Keratinocyte (primary cell): ENCODE measurements around the gene PSMA4. TPM values are rescaled to one million over a fixed set of nuclear protein-coding genes. Genes with fewer than 3 reads are reported as not detected.

Experiments used
- DNase-seq: peaks from one replicate; pipeline ENCODE4 v3.0.0-alpha.2; 2011; ENCODE audit warnings: low read depth, missing footprints, low spot score
- FAIRE-seq: peaks from 2 replicates; lab custom pipeline; 2011; peaks lifted over from hg19 to GRCh38; lab: Jason Lieb, UNC
- H2AFZ ChIP-seq: 2 replicates; pipeline ENCODE4 v1.6.0; 2012; ENCODE audit warnings: low read length, control low read depth, inconsistent platforms; ENCODE audit not compliant: control insufficient read depth
- H3K27ac ChIP-seq: 2 replicates; pipeline ENCODE4 v1.5.1; 2011; ENCODE audit warnings: low read length; ENCODE audit not compliant: control insufficient read depth, insufficient read depth
- H3K27me3 ChIP-seq: 3 replicates; pipeline ENCODE4 v1.6.0; 2011; ENCODE audit warnings: low read length; ENCODE audit not compliant: control insufficient read depth, insufficient read depth; ENCODE audit errors: extremely low read depth
- H3K36me3 ChIP-seq, 2 experiments: 2 replicates in 1 of 2; 3 replicates in 1 of 2; pipeline ENCODE4 v1.5.1; 2011; ENCODE audit warnings: low read length in 2 of 2, mild to moderate bottlenecking in 1 of 2; ENCODE audit not compliant: control insufficient read depth in 2 of 2, insufficient read depth in 2 of 2; ENCODE audit errors: extremely low read depth in 1 of 2
- H3K4me1 ChIP-seq: 3 replicates; pipeline ENCODE4 v1.5.1; 2011; ENCODE audit warnings: low read length; ENCODE audit not compliant: control insufficient read depth, insufficient read depth; ENCODE audit errors: extremely low read depth
- H3K4me2 ChIP-seq: 3 replicates; pipeline ENCODE4 v1.6.0; 2011; ENCODE audit warnings: low read depth, low read length; ENCODE audit not compliant: control insufficient read depth, insufficient read depth; ENCODE audit errors: extremely low read depth
- H3K4me3 ChIP-seq, 3 experiments: fragments of 200-600 bp in 1 of 3; sonication (generic) in 1 of 3; 2 replicates in 2 of 3; 3 replicates in 1 of 3; pipeline ENCODE4 v1.5.1; 2011 to 2016; ENCODE audit warnings: low read length in 3 of 3, mild to moderate bottlenecking in 3 of 3, control low read depth in 2 of 3, inconsistent platforms in 1 of 3, low read depth in 1 of 3, mixed read lengths in 1 of 3, mixed run types in 1 of 3, moderate library complexity in 1 of 3; ENCODE audit not compliant: control insufficient read depth in 2 of 3, insufficient read depth in 2 of 3; ENCODE audit errors: extremely low read depth in 1 of 3
- H3K79me2 ChIP-seq: 2 replicates; pipeline ENCODE4 v1.6.0; 2012; ENCODE audit warnings: low read length; ENCODE audit not compliant: control insufficient read depth, insufficient read depth
- H3K9ac ChIP-seq: 3 replicates; pipeline ENCODE4 v1.6.0; 2011; ENCODE audit warnings: low read length; ENCODE audit not compliant: control insufficient read depth, insufficient read depth; ENCODE audit errors: extremely low read depth
- H3K9me1 ChIP-seq: 3 replicates; pipeline ENCODE4 v1.6.0; 2011; ENCODE audit warnings: low read length; ENCODE audit not compliant: control insufficient read depth, insufficient read depth; ENCODE audit errors: extremely low read depth
- H3K9me3 ChIP-seq: 2 replicates; pipeline ENCODE4 v1.5.1; 2012; ENCODE audit warnings: low read depth, low read length; ENCODE audit not compliant: control insufficient read depth
- H4K20me1 ChIP-seq: 3 replicates; pipeline ENCODE4 v1.6.0; 2011; ENCODE audit warnings: low read length; ENCODE audit not compliant: control insufficient read depth, insufficient read depth; ENCODE audit errors: extremely low read depth
- CTCF ChIP-seq, 3 experiments: IDR thresholded peaks in 1 of 3; conservative IDR thresholded peaks in 1 of 3; optimal IDR thresholded peaks in 1 of 3; 2 replicates in 2 of 3; 3 replicates in 1 of 3; pipeline versions ENCODE3 to v1.5.1; 2011; ENCODE audit warnings: low read length in 3 of 3, mild to moderate bottlenecking in 3 of 3, moderate library complexity in 2 of 3, control low read depth in 1 of 3, inconsistent platforms in 1 of 3; ENCODE audit not compliant: insufficient read depth in 2 of 3; ENCODE audit errors: extremely low read depth in 1 of 3
- EZH2 ChIP-seq: IDR thresholded peaks from one replicate; pipeline ENCODE4 v1.6.1; 2012; ENCODE audit warnings: inconsistent platforms, mild to moderate bottlenecking, low read length, moderate library complexity
- dilution Hi-C: fragments of 300-500 bp; cut with MboI; formaldehyde crosslinking; loops from one replicate; pipeline ENCODE4 v1.7.0; 2020; ENCODE audit warnings: low sequenced_read_pairs; ENCODE audit not compliant: extremely low pct_ligation_motif_present
- polyA plus RNA-seq, 5 experiments: library from polyadenylated mRNA; depleted of rRNA in 3 of 5; stranded (reverse) in 3 of 5; stranded (forward) in 1 of 5; unstranded in 1 of 5; fragments of >200 nt; gene quantifications; 1 replicate in 1 of 5; 2 replicates in 3 of 5; 3 replicates in 1 of 5; pipeline versions ENCODE4 v1.2.1 to v1.2.3, GENCODE V29; 2011 to 2012; ENCODE audit warnings: missing spikeins in 2 of 5, low read depth in 1 of 5, low replicate concordance in 1 of 5

The PSMA4 gene
- polyA plus RNA-seq, 1 donor (not counting 4 experiments of a cell fraction or from before 2014, with no cell fraction given), result 432 TPM

- Histone ChIP-seq H3K4me1 (no peaks in the 10 kb centered on the region), H3K9ac (no peak overlapping the region), H3K9me1 (no peaks in the 10 kb centered on the region), H4K20me1 (no peaks in the 10 kb centered on the region), H3K27ac (no peak overlapping the region), H3K4me2 (no peak overlapping the region), H3K27me3 (no peaks in the 10 kb centered on the region), H3K9me3 (no peaks in the 10 kb centered on the region), H3K4me3 (no peak overlapping the region), H3K36me3 (peaks cover 12 to 17% of the 10 kb centered on the region in 2 experiments), H2AFZ (no peak overlapping the region), H3K79me2 (no peaks in the 10 kb centered on the region)
- no peak for FAIRE-seq
- dilution Hi-C loops, result no loop called here
- TF ChIP-seq CTCF (optimal IDR thresholded peaks at IDR 0.05 in 1 of 3, IDR thresholded peaks at IDR 0.05 in 1 of 3, conservative IDR thresholded peaks at IDR 0.05 in 1 of 3; ENCODE audit: extremely low read depth in 1 of 3, insufficient read depth in 2 of 3, low read length in 3 of 3), result no peak
- no peak for TF ChIP-seq EZH2
- DNase-seq, result no peak
Observed at GRCh38 chr15:78550815-78551214, 10.6 kb downstream of the PSMA4 start.

- Histone ChIP-seq H3K4me2 (no peak overlapping the region), H3K27me3 (no peaks in the 10 kb centered on the region), H3K9ac (no peak overlapping the region), H4K20me1 (no peaks in the 10 kb centered on the region), H3K27ac (no peak overlapping the region), H3K4me1 (no peaks in the 10 kb centered on the region), H3K9me1 (no peaks in the 10 kb centered on the region), H3K4me3 (no peak overlapping the region), H3K9me3 (no peaks in the 10 kb centered on the region), H3K36me3 (peaks cover 12% of the 10 kb centered on the region in 2 experiments), H3K79me2 (no peaks in the 10 kb centered on the region), H2AFZ (no peak overlapping the region)
- dilution Hi-C loops, result no loop called here
- FAIRE-seq, result no peak
- DNase-seq, result no peak
- TF ChIP-seq EZH2 (no peak), CTCF (optimal IDR thresholded peaks at IDR 0.05 in 1 of 3, IDR thresholded peaks at IDR 0.05 in 1 of 3, conservative IDR thresholded peaks at IDR 0.05 in 1 of 3; ENCODE audit: extremely low read depth in 1 of 3, insufficient read depth in 2 of 3, low read length in 3 of 3) (no peak)
Observed at GRCh38 chr15:78551902-78552301, 11.7 kb downstream of the PSMA4 start.
